Fibroblast of upper back skin (primary cell): ENCODE measurements around the gene ECPAS.
"Not testable (repeated sequence)": the region's sequence is repeated elsewhere in the genome, so short reads cannot be mapped to it uniquely, and the experiment has no call there.

Source experiments
- DNase-seq: peaks from one replicate; pipeline ENCODE4 v3.0.0-alpha.2; 2013

The ECPAS gene

DNA sequence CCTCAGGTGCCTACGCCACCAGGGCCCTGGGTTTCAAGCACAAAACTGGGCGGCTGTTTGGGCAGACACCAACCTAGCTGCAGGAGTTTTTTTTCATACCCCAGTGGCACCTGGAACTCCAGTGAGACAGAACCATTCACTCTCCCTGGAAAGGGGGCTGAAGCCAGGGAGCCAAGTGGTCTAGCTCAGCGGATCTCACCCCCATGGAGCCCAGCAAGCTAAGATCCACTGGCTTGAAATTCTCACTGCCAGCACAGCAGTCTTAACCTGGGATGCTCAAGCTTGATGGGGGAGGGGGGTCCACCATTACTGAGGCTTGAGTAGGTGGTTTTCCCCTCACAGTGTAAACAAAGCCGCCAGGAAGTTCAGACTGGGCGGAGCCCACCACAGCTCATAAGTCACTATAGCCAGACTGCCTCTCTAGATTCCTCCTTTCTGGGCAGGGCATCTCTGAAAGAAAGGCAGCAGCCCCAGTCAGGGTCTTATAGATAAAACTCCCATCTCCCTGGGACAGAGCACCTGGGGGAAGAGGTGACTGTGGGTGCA lies 149.8 kb downstream of the ECPAS start:
- DNase-seq: not testable (repeated sequence)

DNA sequence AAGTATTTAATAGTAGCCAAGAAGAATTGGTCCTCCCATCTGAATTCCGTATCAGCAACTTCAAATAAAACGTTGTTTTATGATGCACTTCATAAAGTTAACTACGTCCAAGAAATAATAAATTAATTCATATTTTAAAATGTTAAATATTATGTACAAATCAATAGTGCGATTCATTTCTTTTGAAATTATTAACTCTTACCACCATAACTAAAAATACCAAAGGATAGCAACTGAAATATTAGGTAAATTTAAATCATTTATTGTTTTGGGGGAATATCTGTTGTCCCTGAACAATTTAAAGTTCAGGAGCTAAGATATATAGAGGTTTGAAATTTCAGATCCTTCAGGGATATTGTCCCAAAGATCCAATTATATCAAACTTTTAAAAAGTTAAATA lies 154.1 kb downstream of the ECPAS start, which contains the start of gene OR2K2:
OR2K2 (minus strand) TSS at position 101 of the 400 bp plus-strand sequence. CDS start 1,791 bp downstream, outside the sequence.
- no peak for DNase-seq

DNA sequence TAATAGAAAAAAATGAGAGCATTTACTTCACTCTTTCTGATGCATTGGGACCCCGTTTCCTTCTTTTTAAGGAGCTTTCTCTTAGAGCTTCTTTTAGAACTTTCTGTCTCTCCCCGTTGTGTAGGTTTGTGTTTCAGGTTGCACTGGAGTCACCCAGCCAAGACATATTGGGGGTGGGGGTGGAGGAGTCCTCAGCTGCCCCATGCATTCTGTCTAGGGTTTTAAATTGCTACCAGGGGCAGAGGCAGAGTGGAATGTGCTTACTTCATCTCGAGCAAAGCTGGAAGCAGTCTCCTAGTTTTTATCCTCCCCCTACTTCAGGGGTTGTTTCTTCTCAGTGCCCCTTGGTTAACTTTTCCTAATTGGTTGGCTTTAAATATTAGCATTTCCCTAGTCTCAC lies 163.6 kb downstream of the ECPAS start:
- DNase-seq: no peak

DNA sequence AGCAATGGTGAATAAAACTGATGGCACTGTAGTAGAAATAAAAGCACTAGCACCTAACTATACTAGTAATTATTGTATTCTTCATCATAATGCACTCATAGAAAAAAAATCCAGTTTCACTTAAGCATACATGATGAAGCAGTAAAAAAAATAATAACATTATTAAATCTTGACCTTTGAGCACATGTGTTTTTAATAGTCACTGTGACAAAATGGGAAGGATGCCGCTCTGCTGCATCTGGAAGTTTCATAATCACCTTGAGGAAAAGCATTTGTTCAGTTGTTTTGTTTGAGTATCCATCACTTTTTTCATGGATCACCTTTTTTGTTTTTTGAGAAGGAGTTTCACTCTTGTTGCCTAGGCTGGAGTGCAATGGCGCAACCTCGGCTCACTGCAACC lies 167.4 kb downstream of the ECPAS start:
- peak; percentile 18 for DNase-seq
